Ishikawa (cell line): ENCODE results near the gene SLC29A2.

ENCODE experiments used
- CEBPB ChIP-seq: IDR thresholded peaks from 2 replicates; pipeline ENCODE4 v1.6.1; 2012
- CREB1 ChIP-seq: IDR thresholded peaks from 2 replicates; pipeline ENCODE4 v1.6.1; 2012; ENCODE audit warnings: low read depth
- EGR1 ChIP-seq: IDR thresholded peaks from 2 replicates; pipeline ENCODE4 v1.6.1; 2012
- EP300 ChIP-seq: IDR thresholded peaks from 2 replicates; pipeline ENCODE4 v1.6.1; 2012; ENCODE audit warnings: borderline replicate concordance
- FOXM1 ChIP-seq: IDR thresholded peaks from 2 replicates; pipeline ENCODE4 v1.6.1; 2012; ENCODE audit warnings: low read depth, borderline replicate concordance
- NFIC ChIP-seq: IDR thresholded peaks from 2 replicates; pipeline ENCODE4 v1.6.1; 2012
- RAD21 ChIP-seq: IDR thresholded peaks from 2 replicates; pipeline ENCODE4 v1.6.1; 2012; ENCODE audit warnings: low read depth
- TAF1 ChIP-seq: IDR thresholded peaks from 2 replicates; pipeline ENCODE4 v1.6.1; 2012; ENCODE audit warnings: low read depth, mild to moderate bottlenecking
- TCF12 ChIP-seq: IDR thresholded peaks from 2 replicates; pipeline ENCODE4 v1.6.1; 2012; ENCODE audit warnings: low read depth
- TEAD4 ChIP-seq: IDR thresholded peaks from 2 replicates; pipeline ENCODE4 v1.6.1; 2012
- YY1 ChIP-seq: IDR thresholded peaks from 2 replicates; pipeline ENCODE4 v1.6.1; 2012; ENCODE audit warnings: low read depth
- ZBTB7A ChIP-seq: IDR thresholded peaks from 2 replicates; pipeline ENCODE4 v1.6.1; 2012; ENCODE audit warnings: low read depth
- TF ChIP-seq, protein P1 (sequence below): IDR thresholded peaks from 2 replicates; pipeline ENCODE4 v1.6.1; 2012
- TF ChIP-seq, protein P2 (sequence below): IDR thresholded peaks from 2 replicates; pipeline ENCODE4 v1.6.1; 2012; ENCODE audit warnings: low read depth, mild to moderate bottlenecking
- TF ChIP-seq, protein P3 (sequence below): IDR thresholded peaks from 2 replicates; pipeline ENCODE4 v1.6.1; 2012

Gene SLC29A2

DNA sequence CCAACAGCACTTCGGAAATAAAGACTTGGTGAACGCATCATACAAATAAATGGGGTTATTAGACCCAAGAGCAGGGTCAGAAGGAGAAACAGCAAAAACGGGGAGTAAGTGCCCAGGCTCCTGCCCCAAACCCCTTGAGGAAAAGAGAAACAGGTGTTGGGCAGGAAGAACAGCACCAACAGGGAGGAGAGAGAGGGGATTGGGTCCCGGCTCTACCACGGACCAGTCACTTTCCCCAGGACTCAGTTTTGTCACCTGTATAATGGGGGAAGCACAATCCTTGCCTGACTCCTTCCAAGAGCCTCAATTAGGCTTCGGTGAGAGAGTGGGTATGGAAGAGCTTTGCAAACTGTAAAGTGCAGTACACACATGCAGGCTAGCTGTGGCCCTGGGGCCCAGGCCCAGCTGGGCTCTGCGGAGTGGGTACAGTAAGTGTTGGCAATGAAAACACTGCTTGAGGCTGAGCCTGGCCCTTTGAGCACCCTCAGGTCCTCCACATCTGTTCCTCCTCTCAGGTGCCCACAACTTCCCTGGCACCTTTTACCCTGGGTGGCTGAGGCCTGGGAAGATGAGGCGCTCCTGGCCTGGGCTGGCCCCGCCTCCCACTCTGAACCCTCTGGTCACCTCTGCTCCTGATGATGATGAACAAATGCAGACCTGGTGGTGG lies 8.9 kb downstream of the SLC29A2 start:
- TF ChIP-seq TEAD4 (no peak), ZBTB7A (no peak), YY1 (no peak), TAF1 (no peak), NFIC (no peak), TCF12 (no peak), EP300 (no peak), CREB1 (no peak)
- TF ChIP-seq, protein P1, sequence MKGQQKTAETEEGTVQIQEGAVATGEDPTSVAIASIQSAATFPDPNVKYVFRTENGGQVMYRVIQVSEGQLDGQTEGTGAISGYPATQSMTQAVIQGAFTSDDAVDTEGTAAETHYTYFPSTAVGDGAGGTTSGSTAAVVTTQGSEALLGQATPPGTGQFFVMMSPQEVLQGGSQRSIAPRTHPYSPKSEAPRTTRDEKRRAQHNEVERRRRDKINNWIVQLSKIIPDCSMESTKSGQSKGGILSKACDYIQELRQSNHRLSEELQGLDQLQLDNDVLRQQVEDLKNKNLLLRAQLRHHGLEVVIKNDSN, result no peak
- TF ChIP-seq, protein P2, sequence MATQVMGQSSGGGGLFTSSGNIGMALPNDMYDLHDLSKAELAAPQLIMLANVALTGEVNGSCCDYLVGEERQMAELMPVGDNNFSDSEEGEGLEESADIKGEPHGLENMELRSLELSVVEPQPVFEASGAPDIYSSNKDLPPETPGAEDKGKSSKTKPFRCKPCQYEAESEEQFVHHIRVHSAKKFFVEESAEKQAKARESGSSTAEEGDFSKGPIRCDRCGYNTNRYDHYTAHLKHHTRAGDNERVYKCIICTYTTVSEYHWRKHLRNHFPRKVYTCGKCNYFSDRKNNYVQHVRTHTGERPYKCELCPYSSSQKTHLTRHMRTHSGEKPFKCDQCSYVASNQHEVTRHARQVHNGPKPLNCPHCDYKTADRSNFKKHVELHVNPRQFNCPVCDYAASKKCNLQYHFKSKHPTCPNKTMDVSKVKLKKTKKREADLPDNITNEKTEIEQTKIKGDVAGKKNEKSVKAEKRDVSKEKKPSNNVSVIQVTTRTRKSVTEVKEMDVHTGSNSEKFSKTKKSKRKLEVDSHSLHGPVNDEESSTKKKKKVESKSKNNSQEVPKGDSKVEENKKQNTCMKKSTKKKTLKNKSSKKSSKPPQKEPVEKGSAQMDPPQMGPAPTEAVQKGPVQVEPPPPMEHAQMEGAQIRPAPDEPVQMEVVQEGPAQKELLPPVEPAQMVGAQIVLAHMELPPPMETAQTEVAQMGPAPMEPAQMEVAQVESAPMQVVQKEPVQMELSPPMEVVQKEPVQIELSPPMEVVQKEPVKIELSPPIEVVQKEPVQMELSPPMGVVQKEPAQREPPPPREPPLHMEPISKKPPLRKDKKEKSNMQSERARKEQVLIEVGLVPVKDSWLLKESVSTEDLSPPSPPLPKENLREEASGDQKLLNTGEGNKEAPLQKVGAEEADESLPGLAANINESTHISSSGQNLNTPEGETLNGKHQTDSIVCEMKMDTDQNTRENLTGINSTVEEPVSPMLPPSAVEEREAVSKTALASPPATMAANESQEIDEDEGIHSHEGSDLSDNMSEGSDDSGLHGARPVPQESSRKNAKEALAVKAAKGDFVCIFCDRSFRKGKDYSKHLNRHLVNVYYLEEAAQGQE, result no peak

DNA sequence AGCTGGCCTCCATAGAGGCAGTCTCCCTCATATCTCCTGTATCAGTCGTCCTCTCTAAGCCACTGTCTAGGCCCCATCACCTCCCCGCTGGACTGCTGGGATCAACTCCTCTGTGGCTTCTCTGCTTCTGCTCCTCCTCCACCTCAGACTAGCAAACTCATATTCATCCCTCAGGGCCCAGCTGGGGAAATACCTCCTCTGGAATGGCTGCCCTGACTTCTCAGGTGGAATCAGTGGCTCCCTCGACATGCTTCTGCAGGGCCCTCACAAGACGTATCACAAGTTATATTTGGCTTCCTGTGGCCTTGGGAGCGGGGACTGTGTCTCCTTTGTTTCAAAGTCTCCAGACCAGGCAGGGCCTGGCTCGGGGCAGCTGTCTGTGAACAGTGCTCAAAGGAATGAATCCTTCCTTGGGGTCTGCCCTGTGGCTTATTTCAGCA lies 10.0 kb downstream of the SLC29A2 start:
- TF ChIP-seq FOXM1, result no peak
- no peak for TF ChIP-seq ZBTB7A
- TF ChIP-seq TCF12, result no peak
- no peak for TF ChIP-seq RAD21
- no peak for TF ChIP-seq NFIC
- TF ChIP-seq TEAD4, result no peak
- TF ChIP-seq, protein P1, result no peak
- TF ChIP-seq CREB1, result no peak
- no peak for TF ChIP-seq YY1

DNA sequence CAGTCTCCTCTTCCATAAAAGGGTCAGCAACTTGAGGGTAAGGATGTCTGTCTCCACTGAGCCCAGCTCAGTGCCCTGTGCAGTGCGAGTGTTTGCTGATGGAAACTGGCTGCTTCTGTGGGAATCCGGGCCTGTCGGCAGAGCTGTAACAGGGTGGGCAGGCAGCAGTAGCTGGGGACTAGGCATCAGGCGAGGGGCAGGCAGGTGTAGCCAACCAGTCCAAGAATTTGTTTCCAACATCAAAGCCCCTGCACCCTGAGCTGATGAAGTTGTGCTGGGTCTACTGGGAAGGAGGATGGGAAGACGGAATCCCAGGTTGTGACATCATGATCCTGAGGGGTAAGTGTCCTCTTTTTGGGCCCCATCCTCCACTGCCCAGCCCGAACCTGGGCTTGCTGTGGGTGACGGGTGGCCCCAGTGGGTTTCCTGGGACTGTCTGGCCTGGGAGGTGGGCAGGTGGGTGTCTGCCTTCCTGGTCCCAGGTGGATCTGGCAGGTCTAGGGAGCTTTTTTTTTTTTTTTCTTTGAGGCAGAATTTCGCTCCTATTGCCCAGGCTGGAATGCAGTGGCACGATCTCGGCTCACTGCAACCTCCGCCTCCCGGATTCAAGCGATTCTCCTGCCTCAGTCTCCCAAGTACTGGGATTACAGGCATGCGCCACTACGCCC lies 11.0 kb downstream of the SLC29A2 start:
- TF ChIP-seq TAF1, result no peak
- TF ChIP-seq, protein P3, sequence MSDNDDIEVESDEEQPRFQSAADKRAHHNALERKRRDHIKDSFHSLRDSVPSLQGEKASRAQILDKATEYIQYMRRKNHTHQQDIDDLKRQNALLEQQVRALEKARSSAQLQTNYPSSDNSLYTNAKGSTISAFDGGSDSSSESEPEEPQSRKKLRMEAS, result no peak

DNA sequence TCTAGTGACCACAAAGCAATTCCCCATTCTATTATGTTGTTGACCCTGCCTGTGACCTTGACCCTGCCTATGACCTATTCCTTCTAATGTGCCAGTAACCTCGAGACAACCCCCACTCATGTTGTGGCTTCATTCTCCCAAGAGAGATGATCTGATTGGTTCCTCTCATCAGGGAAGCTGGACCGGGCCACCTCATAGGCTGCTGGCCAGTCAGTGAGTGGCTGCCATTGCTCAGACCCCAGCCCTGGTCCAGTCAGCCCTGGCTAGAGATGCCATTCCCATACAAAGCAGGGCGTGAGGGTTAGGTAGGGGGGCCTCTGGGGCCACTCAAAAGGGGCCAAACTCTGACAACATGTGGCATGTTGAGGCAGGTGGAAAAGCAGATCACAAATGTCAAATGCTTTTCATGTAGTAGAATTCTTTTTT lies 11.9 kb downstream of the SLC29A2 start:
- TF ChIP-seq EGR1 (no peak), RAD21 (no peak), TCF12 (no peak), NFIC (no peak), FOXM1 (no peak)

DNA sequence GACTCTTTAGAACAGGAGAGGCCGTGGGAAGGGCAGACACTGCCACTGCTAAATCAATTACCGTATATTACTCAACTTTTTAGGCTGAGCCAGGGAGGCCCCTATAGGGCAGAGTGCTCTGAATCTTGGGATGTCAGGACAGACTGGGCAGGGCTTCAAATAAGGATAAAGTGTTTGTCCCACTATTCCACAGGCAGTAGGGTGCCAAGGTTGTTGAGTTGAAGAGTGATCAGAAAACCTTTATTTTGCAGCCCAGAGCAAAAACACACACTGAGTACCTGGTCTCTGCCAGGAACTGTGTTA lies 22.5 kb downstream of the SLC29A2 start:
- no peak for TF ChIP-seq EGR1
- TF ChIP-seq, protein P3, result no peak
- no peak for TF ChIP-seq EP300
- TF ChIP-seq, protein P1, result no peak
- TF ChIP-seq ZBTB7A, result no peak
- no peak for TF ChIP-seq RAD21
- TF ChIP-seq YY1, result no peak
- TF ChIP-seq CEBPB, result no peak
- TF ChIP-seq, protein P2, result no peak
- TF ChIP-seq TCF12, result no peak
- no peak for TF ChIP-seq TAF1
- TF ChIP-seq CREB1, result no peak
- TF ChIP-seq FOXM1, result no peak
- TF ChIP-seq TEAD4, result no peak
- no peak for TF ChIP-seq NFIC
